Activated CD8-positive, alpha-beta T cell treated with anti-CD3 and anti-CD28 coated beads for 36 hours (primary cell): Measurements from ENCODE around the gene PSMB5. TPM values are rescaled to one million over a fixed set of nuclear protein-coding genes. Genes with fewer than 3 reads are reported as not detected.

Experiments
- ATAC-seq: fragments of 200-7000 bp; cut with Tn5 transposase; one replicate; pipeline ENCODE4 v1.10.0; 2021; ENCODE audit warnings: mild to moderate bottlenecking, moderate library complexity
- CTCF ChIA-PET: fragments of 350-600 bp; sonication (Branson Sonifier 250); formaldehyde crosslinking; loops from one replicate; lab custom pipeline; 2021; ENCODE audit warnings: antibody characterized with exemption; lab: Charles Lee
- POLR2A ChIA-PET: fragments of 350-600 bp; sonication (Branson Sonifier 250); formaldehyde crosslinking; loops from one replicate; lab custom pipeline; 2021; ENCODE audit warnings: antibody characterized with exemption; lab: Charles Lee
- DNase-seq: peaks from one replicate; pipeline ENCODE4 v3.0.0-alpha.2; 2020
- H3K27ac Mint-ChIP-seq: one replicate; pipeline ENCODE4 v1.8.0; 2021; ENCODE audit warnings: mild to moderate bottlenecking, mixed read lengths
- H3K27me3 Mint-ChIP-seq: one replicate; pipeline ENCODE4 v1.8.0; 2021; ENCODE audit warnings: mixed read lengths
- H3K36me3 Mint-ChIP-seq: one replicate; pipeline ENCODE4 v1.8.0; 2021; ENCODE audit warnings: low read depth, mixed read lengths
- H3K4me1 Mint-ChIP-seq: one replicate; pipeline ENCODE4 v1.8.0; 2021; ENCODE audit warnings: low read depth, mixed read lengths
- H3K4me3 Mint-ChIP-seq: one replicate; pipeline ENCODE4 v1.8.0; 2021; ENCODE audit warnings: mild to moderate bottlenecking, moderate library complexity, mixed read lengths
- H3K9me3 Mint-ChIP-seq: one replicate; pipeline ENCODE4 v1.8.0; 2021; ENCODE audit warnings: mixed read lengths
- intact Hi-C: fragments of 100-400 bp; cut with micrococcal nuclease; formaldehyde crosslinking; loops from one replicate; pipeline ENCODE4 v1.10.0; 2022
- total RNA-seq, 2 experiments: library from RNA; stranded (reverse); gene quantifications; one replicate each; pipeline ENCODE4 v1.2.3, GENCODE V29; 2021
- TF ChIP-seq, protein P1 (sequence below): fragments of 200-600 bp; IDR thresholded peaks from one replicate; pipeline ENCODE4 v1.8.0; 2022; ENCODE audit warnings: antibody characterized with exemption, mild to moderate bottlenecking

The PSMB5 gene
- total RNA-seq, 2 experiments from 2014 or later, result 119 to 120 TPM

DNA sequence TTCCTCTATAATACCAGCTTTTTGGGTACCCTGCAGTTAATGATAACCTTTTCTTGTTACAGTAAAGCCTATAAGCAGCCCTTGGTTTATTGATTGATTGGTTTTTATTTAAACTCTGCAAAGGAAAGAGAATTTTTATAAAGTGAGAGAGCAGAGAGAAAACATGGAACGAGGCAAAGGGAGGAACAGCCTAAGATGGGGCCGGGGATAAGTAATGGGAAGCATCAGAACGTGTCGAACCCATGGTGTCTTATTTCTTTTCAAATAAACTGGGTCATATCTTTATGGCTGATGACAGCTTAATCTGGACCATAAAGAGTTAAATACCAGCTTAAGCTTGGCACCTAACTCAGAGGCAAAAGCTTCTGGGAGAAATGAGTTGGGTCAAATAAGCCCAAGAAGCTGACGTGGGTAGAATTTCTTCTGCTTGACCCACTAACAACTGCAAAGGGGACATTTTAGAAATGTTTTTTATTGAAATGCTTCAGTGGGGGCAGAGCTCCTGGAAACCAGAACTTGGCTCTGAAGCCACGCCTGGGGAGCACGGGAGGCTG is 12.7 kb downstream of the PSMB5 start:
- intact Hi-C loops, result no loop called here
- Mint-ChIP-seq H3K9me3 (no peaks in the 10 kb centered on the region), H3K36me3 (peaks cover 33% of the 10 kb centered on the region), H3K27me3 (no peaks in the 10 kb centered on the region), H3K4me3 (no peak overlapping the region), H3K27ac (peak overlapping the region; percentile 80), H3K4me1 (peaks cover 51% of the 10 kb centered on the region)
- CTCF ChIA-PET, result interaction anchor here (0.8 to 5.1 kb wide), 7 partner anchors 9 to 55 kb away, joined by 4 to 22 read pairs (median 5); no protein-coding TSS in a partner anchor
- POLR2A ChIA-PET, result interaction anchor here (1.0 to 2.9 kb wide), 2 partner anchors 10 to 11 kb away, joined by 4 to 9 read pairs; no protein-coding TSS in a partner anchor
- no peak for DNase-seq
- TF ChIP-seq, protein P1, sequence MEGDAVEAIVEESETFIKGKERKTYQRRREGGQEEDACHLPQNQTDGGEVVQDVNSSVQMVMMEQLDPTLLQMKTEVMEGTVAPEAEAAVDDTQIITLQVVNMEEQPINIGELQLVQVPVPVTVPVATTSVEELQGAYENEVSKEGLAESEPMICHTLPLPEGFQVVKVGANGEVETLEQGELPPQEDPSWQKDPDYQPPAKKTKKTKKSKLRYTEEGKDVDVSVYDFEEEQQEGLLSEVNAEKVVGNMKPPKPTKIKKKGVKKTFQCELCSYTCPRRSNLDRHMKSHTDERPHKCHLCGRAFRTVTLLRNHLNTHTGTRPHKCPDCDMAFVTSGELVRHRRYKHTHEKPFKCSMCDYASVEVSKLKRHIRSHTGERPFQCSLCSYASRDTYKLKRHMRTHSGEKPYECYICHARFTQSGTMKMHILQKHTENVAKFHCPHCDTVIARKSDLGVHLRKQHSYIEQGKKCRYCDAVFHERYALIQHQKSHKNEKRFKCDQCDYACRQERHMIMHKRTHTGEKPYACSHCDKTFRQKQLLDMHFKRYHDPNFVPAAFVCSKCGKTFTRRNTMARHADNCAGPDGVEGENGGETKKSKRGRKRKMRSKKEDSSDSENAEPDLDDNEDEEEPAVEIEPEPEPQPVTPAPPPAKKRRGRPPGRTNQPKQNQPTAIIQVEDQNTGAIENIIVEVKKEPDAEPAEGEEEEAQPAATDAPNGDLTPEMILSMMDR, result no peak
- ATAC-seq, result no peak

DNA sequence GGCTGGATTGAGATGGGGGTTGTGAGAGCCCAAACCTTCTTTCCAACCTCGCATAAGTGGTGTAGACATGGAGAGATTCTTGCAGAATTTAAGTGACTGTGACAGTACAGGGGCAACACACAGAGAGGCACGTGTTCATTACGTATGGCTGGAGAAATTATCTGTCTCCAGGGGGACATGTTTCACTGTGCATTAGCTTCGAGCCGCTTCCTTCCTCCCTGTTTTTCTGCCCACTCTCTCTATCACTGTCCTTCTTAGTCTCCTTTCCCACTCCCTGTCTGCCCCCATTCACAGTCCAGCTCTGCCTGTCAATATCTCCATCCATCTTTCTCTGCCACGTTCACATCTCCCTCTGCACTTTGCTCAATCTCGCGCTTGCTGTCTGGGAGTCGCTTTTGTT is 13.3 kb downstream of the PSMB5 start:
- H3K9me3 Mint-ChIP-seq, result no peaks in the 10 kb centered on the region
- no peaks in the 10 kb centered on the region for H3K27me3 Mint-ChIP-seq
- peaks cover 33% of the 10 kb centered on the region for H3K36me3 Mint-ChIP-seq
- CTCF ChIA-PET, result interaction anchor here (1.0 to 5.1 kb wide), 7 partner anchors 9 to 56 kb away, joined by 3 to 22 read pairs (median 5); partner anchors contain the start of gene CDH24
- intact Hi-C loops, result no loop called here
- peak overlapping the region; percentile 4 for H3K4me3 Mint-ChIP-seq
- DNase-seq (no peak), ATAC-seq (no peak)
- H3K4me1 Mint-ChIP-seq, result peaks cover 51% of the 10 kb centered on the region
- H3K27ac Mint-ChIP-seq, result peak overlapping the region; percentile 80
- TF ChIP-seq, protein P1, result no peak
- POLR2A ChIA-PET, result interaction anchor here (0.6 to 2.9 kb wide), 4 partner anchors 9 to 15 kb away, joined by 3 to 10 read pairs (median 7); no protein-coding TSS in a partner anchor

DNA sequence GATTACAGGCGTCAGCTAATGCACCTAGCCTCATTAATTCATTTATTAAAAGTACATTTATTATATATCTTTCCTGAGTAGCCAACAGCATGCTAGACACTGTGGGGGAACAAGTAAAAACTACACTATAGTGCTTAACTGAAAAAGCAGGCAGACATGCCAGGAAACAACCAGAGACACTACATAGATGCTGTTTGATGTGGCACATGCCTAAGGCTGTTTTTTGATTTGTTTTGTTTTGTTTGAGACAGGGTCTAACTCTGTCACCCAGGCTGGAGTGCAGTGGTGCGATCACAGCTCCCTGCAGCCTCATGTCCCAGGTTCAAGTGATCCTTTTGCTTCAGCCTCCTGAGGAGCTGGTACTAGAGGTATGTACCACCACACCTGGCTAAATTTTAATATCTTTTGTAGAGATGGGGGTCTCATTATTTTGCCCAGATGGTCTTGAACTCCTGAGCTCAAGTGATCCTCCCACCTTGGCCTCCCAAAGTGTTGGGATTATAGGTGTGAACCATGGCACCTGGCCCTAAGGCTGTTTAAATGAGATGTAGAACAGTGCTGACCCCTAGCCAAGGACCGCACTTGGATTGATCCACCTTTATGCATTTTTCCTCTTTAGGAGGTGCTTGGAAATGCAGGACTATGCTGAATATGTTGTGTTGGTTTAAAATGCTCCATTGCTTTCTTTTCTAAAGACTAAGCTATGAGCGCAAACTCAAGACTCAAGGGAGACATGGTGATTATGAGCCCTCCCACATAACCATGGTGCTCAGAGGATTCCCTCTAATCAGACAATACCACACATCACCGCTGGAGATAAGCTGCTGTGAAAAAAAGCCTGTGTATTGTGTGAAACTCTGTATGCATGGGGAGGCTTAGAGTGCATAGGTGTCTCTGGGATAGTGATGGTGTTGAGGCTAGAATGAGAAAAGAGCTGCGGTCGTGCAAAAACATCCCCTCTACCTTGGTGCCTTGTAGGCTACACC is 14.3 kb downstream of the PSMB5 start:
- peak overlapping the region; percentile 80 for H3K27ac Mint-ChIP-seq
- peak overlapping the region; percentile 4 for H3K4me3 Mint-ChIP-seq

DNA sequence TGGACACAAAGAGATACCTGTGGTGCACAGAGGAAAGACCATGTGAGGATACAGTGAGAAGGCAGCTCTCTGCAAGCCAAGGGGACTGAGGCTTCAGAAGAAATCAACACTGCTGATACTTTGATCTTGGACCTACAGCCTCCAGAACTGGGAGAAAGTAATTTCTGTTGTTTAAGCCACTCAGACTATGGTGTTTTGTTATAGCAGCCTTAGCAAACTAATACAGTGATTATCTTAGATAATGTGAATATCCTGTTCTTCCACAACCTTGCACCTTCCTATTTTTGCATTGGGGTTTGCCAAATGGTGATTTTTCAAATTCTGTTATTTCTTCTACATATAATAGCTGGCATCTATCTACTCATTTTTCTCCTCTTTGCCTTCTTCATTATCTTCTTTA is 16.6 kb downstream of the PSMB5 start:
- H3K36me3 Mint-ChIP-seq, result peaks cover 5% of the 10 kb centered on the region
- intact Hi-C loops, result no loop called here
- TF ChIP-seq, protein P1, result no peak
- H3K27ac Mint-ChIP-seq, result no peak overlapping the region
- peaks cover 23% of the 10 kb centered on the region for H3K4me1 Mint-ChIP-seq
- ATAC-seq (no peak), DNase-seq (no peak)
- no peaks in the 10 kb centered on the region for H3K9me3 Mint-ChIP-seq
- H3K4me3 Mint-ChIP-seq, result no peak overlapping the region
- ChIA-PET CTCF (interaction anchor here (1.6 to 2.1 kb wide), 2 partner anchors 32 to 51 kb away, joined by 3 to 9 read pairs; no protein-coding TSS in a partner anchor), POLR2A (interaction anchor here (2.1 kb wide), 1 partner anchor 11 kb away, joined by 9 read pairs; no protein-coding TSS in a partner anchor)
- no peaks in the 10 kb centered on the region for H3K27me3 Mint-ChIP-seq

More for the DNA sequence above, 14.3 kb downstream of the PSMB5 start:
- peaks cover 23% of the 10 kb centered on the region for H3K36me3 Mint-ChIP-seq
- ChIA-PET POLR2A (interaction anchor here (1.0 to 1.5 kb wide), 4 partner anchors 10 to 35 kb away, joined by 3 to 10 read pairs (median 5); no protein-coding TSS in a partner anchor), CTCF (interaction anchor here (0.6 to 5.1 kb wide), 6 partner anchors 14 to 37 kb away, joined by 3 to 22 read pairs (median 10); partner anchors contain the start of gene CDH24)
- H3K27me3 Mint-ChIP-seq, result no peaks in the 10 kb centered on the region
- no peaks in the 10 kb centered on the region for H3K9me3 Mint-ChIP-seq
- ATAC-seq (peak; percentile 45), DNase-seq (no peak)
- TF ChIP-seq, protein P1, result no peak
- peaks cover 45% of the 10 kb centered on the region for H3K4me1 Mint-ChIP-seq
- intact Hi-C loops, result no loop called here
